GM12878 (cell line): ENCODE data around the gene C1orf21.

Experiments
- CHD4 ChIP-seq: fragments of 200-600 bp; sonication (generic); IDR thresholded peaks from 2 replicates; pipeline ENCODE4 v1.6.1; 2016; ENCODE audit warnings: mild to moderate bottlenecking
- IRF4 ChIP-seq: IDR thresholded peaks from 2 replicates; pipeline ENCODE4 v1.6.1; 2011; ENCODE audit warnings: low read depth, low read length
- JUND ChIP-seq: IDR thresholded peaks from 2 replicates; pipeline ENCODE4 v1.6.1; 2012; ENCODE audit warnings: low read depth, mild to moderate bottlenecking, low read length, improper control_type of control experiment, moderate library complexity
- NFXL1 ChIP-seq: fragments of 450-650 bp; IDR thresholded peaks from 2 replicates; pipeline ENCODE4 v1.6.1; 2017; ENCODE audit warnings: antibody characterized with exemption, mild to moderate bottlenecking, borderline replicate concordance
- POLR2A ChIP-seq: IDR thresholded peaks from 2 replicates; pipeline ENCODE4 v1.6.1; 2011; ENCODE audit warnings: low read depth, mild to moderate bottlenecking, low read length
- SMC3 ChIP-seq: IDR thresholded peaks from 2 replicates; pipeline ENCODE4 v1.6.1; 2011; ENCODE audit warnings: low read length, improper control_type of control experiment, borderline replicate concordance
- TF ChIP-seq, protein P1 (sequence below): IDR thresholded peaks from 2 replicates; pipeline ENCODE4 v1.6.1; 2012; ENCODE audit warnings: mild to moderate bottlenecking, low read depth, low read length
- TF ChIP-seq, protein P2 (sequence below), 3 experiments: IDR thresholded peaks in 2 of 3; conservative IDR thresholded peaks in 1 of 3; 2 replicates each; pipeline ENCODE4 v1.5.1; 2011; ENCODE audit warnings: low read depth in 3 of 3, low read length in 3 of 3, mild to moderate bottlenecking in 3 of 3, control low read depth in 2 of 3, moderate library complexity in 2 of 3, inconsistent platforms in 1 of 3, mixed read lengths in 1 of 3; ENCODE audit not compliant: control insufficient read depth in 2 of 3, insufficient read depth in 1 of 3; ENCODE audit errors: extremely low read depth in 1 of 3

DNA sequence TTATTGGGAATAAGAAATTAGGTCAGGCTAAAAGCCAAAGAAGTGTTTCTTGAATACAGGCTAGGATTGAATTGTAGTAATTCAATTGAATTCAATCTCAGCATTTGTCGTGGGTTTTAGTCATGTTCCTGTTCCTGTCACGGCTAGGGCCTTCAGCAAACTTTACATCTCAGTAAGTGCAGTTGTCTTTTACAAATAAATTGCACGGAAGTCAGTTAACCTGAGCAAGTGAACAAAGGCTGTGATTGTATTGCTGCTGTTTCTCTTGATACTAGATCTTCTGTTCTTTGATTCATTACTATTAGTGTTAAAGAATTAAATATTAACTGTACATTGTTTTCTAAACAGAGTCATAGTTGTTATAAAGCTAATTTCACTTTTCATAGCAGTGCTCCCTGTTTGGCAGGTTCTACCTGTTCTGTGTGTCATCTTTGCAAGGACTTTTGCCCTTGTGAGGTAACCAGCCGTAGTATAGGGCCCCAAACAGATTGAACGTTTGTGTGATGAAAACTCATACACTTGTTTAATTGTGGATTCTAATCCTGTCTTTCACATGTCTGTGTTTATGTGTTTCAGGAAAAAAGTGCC, 203.4 kb downstream of the C1orf21 start:
- no peak for TF ChIP-seq POLR2A
- no peak for TF ChIP-seq CHD4
- no peak for TF ChIP-seq SMC3
- TF ChIP-seq, protein P1, sequence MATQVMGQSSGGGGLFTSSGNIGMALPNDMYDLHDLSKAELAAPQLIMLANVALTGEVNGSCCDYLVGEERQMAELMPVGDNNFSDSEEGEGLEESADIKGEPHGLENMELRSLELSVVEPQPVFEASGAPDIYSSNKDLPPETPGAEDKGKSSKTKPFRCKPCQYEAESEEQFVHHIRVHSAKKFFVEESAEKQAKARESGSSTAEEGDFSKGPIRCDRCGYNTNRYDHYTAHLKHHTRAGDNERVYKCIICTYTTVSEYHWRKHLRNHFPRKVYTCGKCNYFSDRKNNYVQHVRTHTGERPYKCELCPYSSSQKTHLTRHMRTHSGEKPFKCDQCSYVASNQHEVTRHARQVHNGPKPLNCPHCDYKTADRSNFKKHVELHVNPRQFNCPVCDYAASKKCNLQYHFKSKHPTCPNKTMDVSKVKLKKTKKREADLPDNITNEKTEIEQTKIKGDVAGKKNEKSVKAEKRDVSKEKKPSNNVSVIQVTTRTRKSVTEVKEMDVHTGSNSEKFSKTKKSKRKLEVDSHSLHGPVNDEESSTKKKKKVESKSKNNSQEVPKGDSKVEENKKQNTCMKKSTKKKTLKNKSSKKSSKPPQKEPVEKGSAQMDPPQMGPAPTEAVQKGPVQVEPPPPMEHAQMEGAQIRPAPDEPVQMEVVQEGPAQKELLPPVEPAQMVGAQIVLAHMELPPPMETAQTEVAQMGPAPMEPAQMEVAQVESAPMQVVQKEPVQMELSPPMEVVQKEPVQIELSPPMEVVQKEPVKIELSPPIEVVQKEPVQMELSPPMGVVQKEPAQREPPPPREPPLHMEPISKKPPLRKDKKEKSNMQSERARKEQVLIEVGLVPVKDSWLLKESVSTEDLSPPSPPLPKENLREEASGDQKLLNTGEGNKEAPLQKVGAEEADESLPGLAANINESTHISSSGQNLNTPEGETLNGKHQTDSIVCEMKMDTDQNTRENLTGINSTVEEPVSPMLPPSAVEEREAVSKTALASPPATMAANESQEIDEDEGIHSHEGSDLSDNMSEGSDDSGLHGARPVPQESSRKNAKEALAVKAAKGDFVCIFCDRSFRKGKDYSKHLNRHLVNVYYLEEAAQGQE, result no peak
- no peak for TF ChIP-seq IRF4
- TF ChIP-seq NFXL1, result no peak
- TF ChIP-seq, protein P2, sequence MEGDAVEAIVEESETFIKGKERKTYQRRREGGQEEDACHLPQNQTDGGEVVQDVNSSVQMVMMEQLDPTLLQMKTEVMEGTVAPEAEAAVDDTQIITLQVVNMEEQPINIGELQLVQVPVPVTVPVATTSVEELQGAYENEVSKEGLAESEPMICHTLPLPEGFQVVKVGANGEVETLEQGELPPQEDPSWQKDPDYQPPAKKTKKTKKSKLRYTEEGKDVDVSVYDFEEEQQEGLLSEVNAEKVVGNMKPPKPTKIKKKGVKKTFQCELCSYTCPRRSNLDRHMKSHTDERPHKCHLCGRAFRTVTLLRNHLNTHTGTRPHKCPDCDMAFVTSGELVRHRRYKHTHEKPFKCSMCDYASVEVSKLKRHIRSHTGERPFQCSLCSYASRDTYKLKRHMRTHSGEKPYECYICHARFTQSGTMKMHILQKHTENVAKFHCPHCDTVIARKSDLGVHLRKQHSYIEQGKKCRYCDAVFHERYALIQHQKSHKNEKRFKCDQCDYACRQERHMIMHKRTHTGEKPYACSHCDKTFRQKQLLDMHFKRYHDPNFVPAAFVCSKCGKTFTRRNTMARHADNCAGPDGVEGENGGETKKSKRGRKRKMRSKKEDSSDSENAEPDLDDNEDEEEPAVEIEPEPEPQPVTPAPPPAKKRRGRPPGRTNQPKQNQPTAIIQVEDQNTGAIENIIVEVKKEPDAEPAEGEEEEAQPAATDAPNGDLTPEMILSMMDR (IDR thresholded peaks at IDR 0.05 in 2 of 3, conservative IDR thresholded peaks at IDR 0.05 in 1 of 3; ENCODE audit: control insufficient read depth in 2 of 3, extremely low read depth in 1 of 3, insufficient read depth in 1 of 3, low read depth in 3 of 3, low read length in 3 of 3), result no peak
- TF ChIP-seq JUND, result no peak
